Measurements from ENCODE around the gene IGSF21. TPM values are rescaled to one million over a fixed set of nuclear protein-coding genes. Genes with fewer than 3 reads are reported as not detected.

IGSF21 gene
- total and polyA plus RNA-seq, 2 donors from 2014 or later, result 1.4 to 6.6 TPM

DNA sequence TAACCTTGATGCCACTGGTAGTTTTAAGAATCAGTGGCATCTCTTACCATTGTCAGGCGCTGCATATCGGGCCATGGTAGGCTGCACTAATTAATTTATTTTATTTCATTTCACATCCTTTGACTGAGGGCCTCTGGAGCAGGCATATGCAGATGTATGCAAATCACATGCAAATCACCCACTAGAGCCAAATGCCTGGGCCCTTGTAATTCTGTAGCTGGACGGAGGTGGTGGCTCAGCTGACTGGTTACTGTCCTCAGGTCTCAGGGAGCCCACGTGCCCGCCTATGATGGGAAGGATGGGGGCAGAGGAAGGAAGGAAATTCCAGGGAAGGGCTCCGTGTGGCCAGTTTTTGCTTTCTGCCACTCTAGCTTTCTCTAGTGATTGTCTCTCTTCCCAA is 122.7 kb downstream of the IGSF21 start:
- no peak for FAIRE-seq
- intact Hi-C loops (cut with DNase I), result no loop called here
- H3K27ac ChIP-seq (ENCODE audit: low read depth in 2 of 2, low read length in 2 of 2), result no peak overlapping the region
- peaks cover 0 to 6% (median 0%) of the 10 kb centered on the region in 3 donors for H3K9me3 ChIP-seq (ENCODE audit: control insufficient read depth in 2 of 3, insufficient read depth in 1 of 3, low read length in 3 of 3)
- H3K27me3 ChIP-seq (ENCODE audit: control insufficient read depth, insufficient read depth, low read length), result no peaks in the 10 kb centered on the region
- no peak for DNase-seq
- H3K4me3 ChIP-seq (ENCODE audit: low read length in 3 of 3), result no peak overlapping the region
- H3K36me3 ChIP-seq (ENCODE audit: control insufficient read depth in 2 of 3, insufficient read depth in 3 of 3, low read length in 3 of 3), result no peaks in the 10 kb centered on the region
- no peak for TF ChIP-seq CTCF (IDR thresholded peaks at IDR 0.05; ENCODE audit: borderline replicate concordance, extremely low read depth, insufficient read depth)
- no peaks in the 10 kb centered on the region for H3K4me1 ChIP-seq (ENCODE audit: control insufficient read depth in 2 of 3, insufficient read depth in 2 of 3, low read depth in 1 of 3, low read length in 3 of 3)
- no peak overlapping the region for H3K9ac ChIP-seq (ENCODE audit: low read length in 3 of 3)

DNA sequence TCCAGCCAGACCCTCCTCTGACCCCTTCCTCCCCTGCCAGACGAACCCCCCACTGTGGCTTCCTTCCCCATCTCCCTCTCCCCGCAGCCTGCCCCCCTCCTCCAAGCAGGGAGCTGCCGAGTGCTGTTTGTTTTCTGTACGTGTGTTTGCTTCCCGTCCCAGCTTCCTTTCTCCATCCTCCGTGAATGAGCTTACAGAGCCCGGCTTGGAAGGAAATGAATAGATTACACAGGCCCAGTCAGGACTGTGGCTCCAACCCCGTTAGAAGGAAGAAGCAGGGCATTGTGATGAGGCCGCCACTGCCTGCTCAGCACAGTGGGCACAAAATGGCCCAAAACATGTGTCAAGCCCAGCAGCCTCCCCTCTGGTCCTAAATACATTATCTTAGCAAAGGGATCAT is 123.2 kb downstream of the IGSF21 start:
- no peak for TF ChIP-seq CTCF (IDR thresholded peaks at IDR 0.05; ENCODE audit: borderline replicate concordance, extremely low read depth, insufficient read depth)
- Histone ChIP-seq H3K9me3 (ENCODE audit: control insufficient read depth in 2 of 3, insufficient read depth in 1 of 3, low read length in 3 of 3) (peaks cover 0 to 6% (median 0%) of the 10 kb centered on the region in 3 donors), H3K4me3 (ENCODE audit: low read length in 3 of 3) (no peak overlapping the region), H3K36me3 (ENCODE audit: control insufficient read depth in 2 of 3, insufficient read depth in 3 of 3, low read length in 3 of 3) (no peaks in the 10 kb centered on the region), H3K27ac (ENCODE audit: low read depth in 2 of 2, low read length in 2 of 2) (no peak overlapping the region), H3K9ac (ENCODE audit: low read length in 3 of 3) (no peak overlapping the region), H3K27me3 (ENCODE audit: control insufficient read depth, insufficient read depth, low read length) (no peaks in the 10 kb centered on the region), H3K4me1 (ENCODE audit: control insufficient read depth in 2 of 3, insufficient read depth in 2 of 3, low read depth in 1 of 3, low read length in 3 of 3) (no peaks in the 10 kb centered on the region)
- no peak for DNase-seq
- FAIRE-seq, result no peak
- intact Hi-C loops (cut with DNase I), result no loop called here

DNA sequence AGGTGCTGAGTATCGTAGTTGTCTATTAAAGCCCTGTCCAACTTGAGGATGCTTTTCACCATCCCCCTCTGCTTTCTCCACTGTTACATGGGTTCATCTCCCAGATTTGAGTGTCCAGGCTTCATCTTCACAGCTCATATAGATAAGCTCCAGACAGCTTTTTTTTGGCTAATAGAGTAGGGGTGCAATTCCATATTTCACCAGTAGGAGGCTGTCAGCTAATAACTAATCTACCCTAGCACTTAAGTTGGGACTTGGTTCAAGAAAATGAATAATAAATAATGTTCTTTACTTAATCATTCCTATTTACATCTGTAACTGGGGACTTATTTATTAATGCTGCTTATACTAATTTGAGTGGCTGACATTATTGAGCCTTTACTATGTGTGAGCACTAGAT is 124.5 kb downstream of the IGSF21 start:
- no peak overlapping the region for H3K9ac ChIP-seq (ENCODE audit: low read length in 3 of 3)
- TF ChIP-seq CTCF (IDR thresholded peaks at IDR 0.05; ENCODE audit: borderline replicate concordance, extremely low read depth, insufficient read depth), result no peak
- no peak overlapping the region for H3K4me3 ChIP-seq (ENCODE audit: low read length in 3 of 3)
- no peak for DNase-seq
- no peak overlapping the region for H3K27ac ChIP-seq (ENCODE audit: low read depth in 2 of 2, low read length in 2 of 2)
- H3K36me3 ChIP-seq (ENCODE audit: control insufficient read depth in 2 of 3, insufficient read depth in 3 of 3, low read length in 3 of 3), result no peaks in the 10 kb centered on the region
- no peak for FAIRE-seq
- peaks cover 0 to 6% (median 0%) of the 10 kb centered on the region in 3 donors for H3K9me3 ChIP-seq (ENCODE audit: control insufficient read depth in 2 of 3, insufficient read depth in 1 of 3, low read length in 3 of 3)
- intact Hi-C loops (cut with DNase I), result no loop called here
- no peaks in the 10 kb centered on the region for H3K27me3 ChIP-seq (ENCODE audit: control insufficient read depth, insufficient read depth, low read length)
- H3K4me1 ChIP-seq (ENCODE audit: control insufficient read depth in 2 of 3, insufficient read depth in 2 of 3, low read depth in 1 of 3, low read length in 3 of 3), result no peaks in the 10 kb centered on the region
